Type B pancreatic cell (in vitro differentiated cells): Measurements from ENCODE around the gene PACRGL. TPM values are rescaled to one million over a fixed set of nuclear protein-coding genes. Genes with fewer than 3 reads are reported as not detected.
"Not testable (repeated sequence)": the region's sequence is repeated elsewhere in the genome, so short reads cannot be mapped to it uniquely, and the experiment has no call there.

Experiments used
- DNase-seq: peaks from one replicate; pipeline ENCODE4 v3.0.0; 2021; ENCODE audit warnings: mixed read lengths; ENCODE audit not compliant: unreplicated experiment; ENCODE audit errors: extremely low spot score
- H3K27ac Mint-ChIP-seq: 2 replicates; pipeline ENCODE4 v1.8.0; 2021; ENCODE audit warnings: mild to moderate bottlenecking, mixed read lengths
- H3K27me3 Mint-ChIP-seq: 2 replicates; pipeline ENCODE4 v1.8.0; 2021; ENCODE audit warnings: mixed read lengths
- H3K36me3 Mint-ChIP-seq: 2 replicates; pipeline ENCODE4 v1.8.0; 2021; ENCODE audit warnings: mixed read lengths
- H3K4me1 Mint-ChIP-seq: one replicate; pipeline ENCODE4 v1.8.0; 2021; ENCODE audit warnings: mixed read lengths; ENCODE audit not compliant: unreplicated experiment
- H3K4me3 Mint-ChIP-seq: 2 replicates; pipeline ENCODE4 v1.8.0; 2021; ENCODE audit warnings: mild to moderate bottlenecking, mixed read lengths
- H3K9me3 Mint-ChIP-seq: 2 replicates; pipeline ENCODE4 v1.8.0; 2021; ENCODE audit warnings: mixed read lengths
- CTCF ChIP-seq: fragments of 200-600 bp; sonication (generic); conservative IDR thresholded peaks from 2 replicates; pipeline ENCODE4 v1.5.0; 2021; ENCODE audit warnings: antibody characterized with exemption, mild to moderate bottlenecking
- total RNA-seq: library from RNA; stranded (reverse); gene quantifications from 2 replicates; pipeline ENCODE4 v1.2.1, GENCODE V29; 2021; ENCODE audit warnings: low replicate concordance

PACRGL gene
- total RNA-seq, 1 donor from 2014 or later, result 26.0 TPM

- H3K27ac Mint-ChIP-seq, result no peak overlapping the region
- no peaks in the 10 kb centered on the region for H3K4me1 Mint-ChIP-seq
- H3K27me3 Mint-ChIP-seq, result no peaks in the 10 kb centered on the region
Observed at GRCh38 chr4:20761382-20761781, 61.1 kb downstream of the PACRGL start.

DNA sequence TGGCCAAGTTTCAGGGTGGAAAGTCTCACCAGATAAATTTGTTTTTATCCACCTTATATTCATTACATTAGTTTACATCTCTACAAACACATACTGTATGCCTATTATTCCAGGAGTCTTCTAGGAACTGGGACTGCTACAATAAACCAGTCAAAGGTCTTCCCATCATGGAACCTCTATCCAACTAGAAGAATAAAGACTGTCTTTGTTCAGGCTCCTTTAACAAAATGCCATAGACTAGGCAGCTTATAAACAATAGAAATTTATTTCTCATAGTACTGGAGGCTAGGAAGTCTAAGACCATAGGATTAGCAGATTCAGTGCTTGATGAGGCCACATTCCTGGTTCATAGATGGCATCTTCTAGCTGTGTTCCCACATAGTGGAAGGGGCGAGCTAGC lies 61.6 kb downstream of the PACRGL start:
- Mint-ChIP-seq H3K9me3 (no peaks in the 10 kb centered on the region), H3K4me3 (no peak overlapping the region), H3K36me3 (peaks cover 4% of the 10 kb centered on the region), H3K27me3 (no peaks in the 10 kb centered on the region), H3K4me1 (no peaks in the 10 kb centered on the region), H3K27ac (no peak overlapping the region)
- TF ChIP-seq CTCF, result no peak
- DNase-seq, result no peak

More at GRCh38 chr4:20761382-20761781, 61.1 kb downstream of the PACRGL start:
- H3K36me3 Mint-ChIP-seq, result peaks cover 4% of the 10 kb centered on the region
- no peak overlapping the region for H3K4me3 Mint-ChIP-seq
- no peak for TF ChIP-seq CTCF
- no peaks in the 10 kb centered on the region for H3K9me3 Mint-ChIP-seq
- no peak for DNase-seq

GRCh38 chr4:20764366-20764992 lies 64.2 kb downstream of the PACRGL start:
- TF ChIP-seq CTCF, result no peak
- H3K9me3 Mint-ChIP-seq, result no peaks in the 10 kb centered on the region
- H3K27ac Mint-ChIP-seq, result no peak overlapping the region
- DNase-seq, result no peak
- H3K36me3 Mint-ChIP-seq, result peaks cover 4% of the 10 kb centered on the region
- no peak overlapping the region for H3K4me3 Mint-ChIP-seq
- H3K27me3 Mint-ChIP-seq, result no peaks in the 10 kb centered on the region
- no peaks in the 10 kb centered on the region for H3K4me1 Mint-ChIP-seq

DNA sequence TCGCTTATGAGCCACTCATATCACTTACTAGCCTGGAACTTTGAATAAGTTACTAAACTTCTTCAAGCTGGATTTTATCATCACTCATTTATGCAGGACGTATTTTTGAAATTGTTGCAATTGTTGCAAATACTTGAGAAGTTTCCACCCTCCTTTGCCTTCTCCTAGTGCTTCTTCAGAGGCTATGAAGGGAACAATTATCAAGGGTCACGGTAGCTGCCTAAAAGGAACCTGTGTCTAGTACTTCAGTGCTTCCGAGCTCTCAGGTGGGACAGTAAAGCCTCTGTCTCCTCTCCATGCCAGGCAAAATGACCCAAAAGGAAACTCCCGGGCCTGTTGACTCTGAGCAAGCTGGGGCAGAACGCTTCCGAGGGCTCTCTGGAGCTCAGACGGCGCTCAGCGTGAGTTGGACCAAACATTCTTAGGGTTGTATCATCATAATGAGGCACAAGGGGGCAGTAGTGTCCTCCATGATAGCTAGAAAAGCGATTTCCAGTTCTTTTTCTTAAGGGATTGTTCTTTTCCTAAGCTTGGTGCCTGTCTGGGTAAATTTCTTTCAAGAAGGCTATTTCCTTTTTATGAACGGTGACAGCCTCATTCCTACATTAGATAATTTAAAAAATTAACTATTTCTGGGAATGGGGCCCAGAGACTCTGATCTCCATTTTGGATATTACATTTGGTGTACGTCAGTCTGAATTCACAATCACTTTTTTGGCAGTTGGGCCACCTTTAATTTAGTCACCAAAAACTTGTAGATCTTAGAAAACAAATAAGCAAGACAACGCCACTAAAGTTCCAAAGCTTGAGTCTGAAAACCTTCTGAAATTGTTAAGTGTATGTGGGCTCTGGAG lies 73.1 kb downstream of the PACRGL start:
- H3K27me3 Mint-ChIP-seq, result peaks cover 10% of the 10 kb centered on the region
- TF ChIP-seq CTCF, result peak; percentile 90
- no peak overlapping the region for H3K27ac Mint-ChIP-seq
- H3K4me1 Mint-ChIP-seq, result peaks cover 4% of the 10 kb centered on the region
- H3K4me3 Mint-ChIP-seq, result no peak overlapping the region
- no peaks in the 10 kb centered on the region for H3K9me3 Mint-ChIP-seq
- DNase-seq, result no peak
- H3K36me3 Mint-ChIP-seq, result no peaks in the 10 kb centered on the region

DNA sequence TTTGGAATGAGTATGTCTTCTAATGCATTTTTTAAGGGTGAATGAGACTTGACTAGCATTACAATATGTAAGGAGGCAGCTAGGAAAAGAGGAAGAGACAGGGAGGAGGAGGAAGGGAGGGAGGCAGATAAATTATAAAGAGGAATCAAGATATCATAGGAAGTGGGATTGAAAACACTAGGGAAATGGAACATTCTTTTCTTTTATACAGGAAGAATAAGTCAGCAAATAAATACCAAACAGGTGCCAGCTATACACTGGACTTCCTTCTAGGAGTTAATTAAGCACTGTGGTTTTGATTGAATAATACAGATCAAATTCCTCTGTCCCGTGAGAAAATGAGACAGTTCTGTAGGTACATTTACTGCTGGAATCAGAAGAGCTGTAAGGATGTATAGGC lies 78.6 kb downstream of the PACRGL start:
- Mint-ChIP-seq H3K4me3 (no peak overlapping the region), H3K36me3 (peaks cover 3% of the 10 kb centered on the region), H3K27me3 (no peaks in the 10 kb centered on the region), H3K27ac (no peak overlapping the region), H3K4me1 (no peaks in the 10 kb centered on the region), H3K9me3 (peaks cover 7% of the 10 kb centered on the region)
- TF ChIP-seq CTCF, result no peak
- no peak for DNase-seq

DNA sequence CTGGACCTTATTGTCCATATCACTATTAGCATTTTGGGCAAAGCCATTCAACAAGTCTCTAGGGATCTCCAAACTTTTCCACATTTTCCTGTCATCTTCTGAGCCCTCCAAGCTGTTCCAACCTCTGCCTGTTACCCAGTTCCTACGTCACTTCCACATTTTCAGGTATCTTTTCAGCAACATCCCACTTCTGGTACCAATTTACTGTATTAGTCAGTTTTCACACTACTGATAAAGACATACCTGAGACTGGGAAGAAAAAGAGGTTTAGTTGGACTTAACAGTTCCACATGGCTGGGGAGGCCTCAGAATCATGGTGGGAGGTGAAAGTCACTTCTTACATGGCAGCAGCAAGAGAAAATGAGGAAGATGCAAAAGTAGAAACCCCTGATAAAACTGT lies 82.9 kb downstream of the PACRGL start:
- not testable (repeated sequence) for DNase-seq, H3K36me3 Mint-ChIP-seq, H3K4me1 Mint-ChIP-seq, H3K4me3 Mint-ChIP-seq, H3K27ac Mint-ChIP-seq, H3K9me3 Mint-ChIP-seq, H3K27me3 Mint-ChIP-seq
